CD4-positive, alpha-beta T cell treated with Interleukin-6 at 100 ng/mL for 8 hours (primary cell): Measurements from ENCODE around the gene NR4A3.
"Not testable (repeated sequence)": the region's sequence is repeated elsewhere in the genome, so short reads cannot be mapped to it uniquely, and the experiment has no call there.

Experiments
- DNase-seq: peaks from one replicate; pipeline ENCODE4 v3.0.0-alpha.2; 2020; ENCODE audit warnings: mixed read lengths, low spot score

NR4A3 gene

DNA sequence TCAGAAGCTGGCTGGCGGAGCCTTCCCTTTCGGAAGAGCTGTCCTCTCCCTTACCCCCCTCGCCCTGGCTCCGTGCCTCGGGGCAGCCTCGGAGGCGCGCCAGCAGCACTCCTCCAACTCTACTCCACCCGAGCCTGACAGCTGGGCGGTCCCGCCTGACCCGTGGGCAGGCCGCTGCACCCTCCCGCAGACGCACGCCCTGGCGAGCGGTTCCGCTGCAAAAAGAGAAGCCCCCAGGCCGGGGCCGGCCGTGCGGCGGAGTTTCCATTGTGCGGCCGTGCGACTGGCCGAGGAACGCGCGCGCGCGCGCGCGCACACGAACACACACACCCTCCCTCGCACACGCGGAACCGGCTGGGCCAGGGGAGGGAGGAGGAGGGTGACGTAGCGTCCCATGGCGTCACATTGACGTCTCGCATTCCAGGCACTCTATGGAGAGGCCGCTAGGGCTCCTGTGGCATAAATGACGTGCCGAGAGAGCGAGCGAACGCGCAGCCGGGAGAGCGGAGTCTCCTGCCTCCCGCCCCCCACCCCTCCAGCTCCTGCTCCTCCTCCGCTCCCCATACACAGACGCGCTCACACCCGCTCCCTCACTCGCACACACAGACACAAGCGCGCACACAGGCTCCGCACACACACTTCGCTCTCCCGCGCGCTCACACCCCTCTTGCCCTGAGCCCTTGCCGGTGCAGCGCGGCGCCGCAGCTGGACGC lies at the start of gene NR4A3:
TSS of gene NR4A3 (plus strand) at position 490 of the 713 bp plus-strand sequence. CDS start 6,158 bp downstream, outside the sequence.
- peak; percentile 79 for DNase-seq

DNA sequence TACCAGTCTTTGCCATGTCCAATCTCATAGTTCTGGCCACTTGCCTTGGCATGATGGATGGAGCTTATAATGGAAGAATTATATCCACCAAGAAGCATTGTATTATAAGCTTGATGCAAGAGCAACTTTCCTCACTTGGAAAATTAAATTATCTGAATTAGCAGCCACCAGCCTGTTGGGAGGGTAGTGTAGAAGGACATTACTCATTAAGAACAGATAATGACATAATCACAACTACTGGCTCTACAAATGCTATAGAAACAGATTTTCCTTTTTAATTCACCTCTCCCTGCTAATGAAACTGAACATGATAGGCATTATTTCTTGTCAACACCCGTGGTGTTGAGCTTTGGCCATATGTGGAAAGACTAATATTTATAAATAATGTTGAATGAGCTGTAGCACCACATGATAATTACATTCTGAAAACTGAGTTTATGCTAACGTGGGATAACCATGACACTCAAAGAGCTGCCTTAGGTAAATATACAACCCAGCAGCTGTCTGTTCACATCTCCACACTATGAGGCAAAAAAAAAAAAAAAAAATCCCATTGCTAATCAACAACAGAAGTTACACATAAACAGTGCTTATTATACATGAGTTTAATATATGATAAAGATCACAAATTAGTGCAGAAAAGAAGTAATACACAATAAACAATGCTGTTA lies 48.1 kb upstream of the NR4A3 start:
- DNase-seq = no peak

DNA sequence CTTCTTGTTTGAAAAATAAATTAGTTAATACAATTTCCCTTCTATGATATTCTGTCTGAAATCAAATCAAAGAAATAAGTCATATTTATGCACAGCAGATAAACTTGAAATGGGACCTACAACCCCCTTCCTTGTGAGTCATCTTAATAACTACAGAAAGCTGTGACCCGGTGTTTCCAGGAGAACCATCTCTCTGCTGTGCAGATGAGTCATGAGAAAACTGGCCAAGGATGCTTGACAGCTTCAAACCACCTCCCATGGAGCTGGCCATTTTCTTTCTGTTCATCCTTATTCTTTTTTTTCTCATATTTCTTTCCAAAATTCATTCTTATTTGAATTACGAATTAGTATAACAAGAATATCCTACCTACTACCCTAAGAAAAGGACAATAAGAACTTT lies 43.4 kb upstream of the NR4A3 start:
- no peak for DNase-seq

DNA sequence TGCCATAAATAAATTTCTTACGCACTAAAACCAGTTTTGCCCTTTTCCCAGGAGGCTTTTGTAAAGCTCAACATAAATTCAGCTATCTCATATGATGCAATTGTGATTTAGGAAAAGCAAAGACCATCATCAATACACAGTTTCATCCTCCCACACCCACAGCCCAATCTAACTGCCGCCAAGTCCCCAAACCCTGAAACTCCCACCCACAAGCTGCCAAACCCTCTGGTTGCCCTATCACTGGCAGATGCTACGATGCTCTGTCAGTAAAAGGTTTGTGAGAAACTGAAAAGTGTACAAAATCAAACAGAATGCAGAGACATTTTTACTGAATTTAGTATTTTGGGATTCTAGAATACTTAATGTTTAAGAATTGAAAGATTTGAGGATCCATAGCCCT lies 42.8 kb upstream of the NR4A3 start:
- no peak for DNase-seq

DNA sequence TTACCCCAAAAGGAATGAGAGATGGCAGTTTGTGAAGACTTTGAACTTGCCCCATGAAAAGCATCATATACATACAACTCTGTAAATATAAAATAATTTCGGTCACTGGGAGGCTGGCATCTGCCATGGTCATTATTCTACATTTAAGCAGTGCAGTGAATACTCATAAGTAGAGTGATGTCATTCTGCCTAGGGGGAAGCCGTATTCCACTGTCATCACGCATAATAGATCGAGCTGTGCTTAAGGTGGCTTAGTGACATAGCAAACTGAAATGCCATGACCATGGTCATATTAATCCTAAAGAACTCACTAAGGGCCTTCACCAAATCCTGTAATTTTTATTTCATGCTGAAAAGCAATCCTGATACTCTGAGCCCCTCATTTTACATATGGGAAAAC lies 42.4 kb upstream of the NR4A3 start:
- no peak for DNase-seq

DNA sequence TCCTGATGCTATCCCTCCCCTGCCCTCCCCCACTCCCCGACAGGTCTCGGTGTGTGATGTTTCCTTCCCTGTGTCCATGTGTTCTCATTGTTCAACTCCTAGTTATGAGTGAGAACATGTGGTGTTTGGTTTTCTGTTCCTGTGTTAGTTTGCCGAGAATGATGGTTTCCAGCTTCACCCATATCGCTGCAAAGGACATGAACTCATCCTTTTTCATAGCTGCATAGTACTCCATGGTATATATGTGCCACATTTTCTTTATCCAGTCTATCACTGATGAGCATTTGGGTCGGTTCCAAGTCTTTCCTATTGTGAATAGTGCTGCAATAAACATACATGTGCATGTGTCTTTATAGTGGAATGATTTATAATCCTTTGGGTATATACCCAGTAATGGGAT lies 39.3 kb upstream of the NR4A3 start:
- not testable (repeated sequence) for DNase-seq

DNA sequence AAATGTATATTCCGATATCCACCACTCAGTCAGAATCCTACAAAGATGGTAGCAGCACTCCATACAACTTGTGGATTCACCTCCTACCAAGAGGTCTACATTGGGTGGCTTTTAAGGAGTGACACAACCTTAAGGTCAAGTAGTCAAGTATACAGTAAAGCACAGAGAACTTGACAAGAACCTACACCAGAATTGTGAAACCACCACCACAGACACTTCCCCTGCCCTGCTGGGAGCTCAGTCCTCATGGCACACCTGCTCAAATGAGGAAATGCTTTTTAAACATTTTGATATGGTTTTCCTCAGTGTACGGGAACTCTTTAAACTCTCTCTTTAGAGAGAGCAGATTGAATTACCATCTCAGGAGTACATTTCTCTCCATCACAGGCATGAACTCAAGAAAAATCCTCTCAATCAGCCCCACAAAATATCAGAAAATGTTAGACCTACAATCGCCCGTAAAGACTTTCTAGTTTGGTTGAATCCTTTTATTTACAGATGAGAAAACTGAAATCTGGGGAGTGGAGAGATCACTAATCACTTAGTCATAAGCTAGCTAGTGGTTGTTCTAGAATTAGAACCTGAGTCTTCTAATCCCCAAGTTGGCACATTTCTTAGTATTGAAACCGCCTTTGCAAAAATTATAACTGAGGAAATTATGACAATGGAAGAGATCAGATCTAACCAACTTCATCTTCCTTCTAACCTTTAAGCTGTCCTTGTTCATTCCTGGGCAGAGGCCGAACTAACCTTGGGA lies 38.5 kb upstream of the NR4A3 start:
- DNase-seq = no peak

DNA sequence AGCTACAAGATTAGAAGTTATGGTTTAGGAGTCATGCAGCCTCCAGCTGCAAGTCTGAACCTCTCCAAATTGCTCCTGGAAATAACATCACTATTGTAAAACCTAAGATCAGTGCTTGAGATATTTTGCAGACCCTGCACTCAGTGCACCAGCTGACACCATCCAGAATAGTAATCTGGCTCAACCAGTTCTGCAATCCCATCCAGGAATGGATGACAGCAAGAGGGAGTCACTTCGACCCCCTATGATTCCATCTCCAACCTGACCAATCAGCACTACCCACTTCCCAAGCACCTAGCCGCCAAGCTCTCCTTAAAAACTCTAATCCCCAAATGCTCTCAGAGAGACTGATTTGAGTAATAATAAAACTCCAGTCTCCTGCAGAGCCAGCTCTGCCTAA lies 37.9 kb upstream of the NR4A3 start:
- no peak for DNase-seq

DNA sequence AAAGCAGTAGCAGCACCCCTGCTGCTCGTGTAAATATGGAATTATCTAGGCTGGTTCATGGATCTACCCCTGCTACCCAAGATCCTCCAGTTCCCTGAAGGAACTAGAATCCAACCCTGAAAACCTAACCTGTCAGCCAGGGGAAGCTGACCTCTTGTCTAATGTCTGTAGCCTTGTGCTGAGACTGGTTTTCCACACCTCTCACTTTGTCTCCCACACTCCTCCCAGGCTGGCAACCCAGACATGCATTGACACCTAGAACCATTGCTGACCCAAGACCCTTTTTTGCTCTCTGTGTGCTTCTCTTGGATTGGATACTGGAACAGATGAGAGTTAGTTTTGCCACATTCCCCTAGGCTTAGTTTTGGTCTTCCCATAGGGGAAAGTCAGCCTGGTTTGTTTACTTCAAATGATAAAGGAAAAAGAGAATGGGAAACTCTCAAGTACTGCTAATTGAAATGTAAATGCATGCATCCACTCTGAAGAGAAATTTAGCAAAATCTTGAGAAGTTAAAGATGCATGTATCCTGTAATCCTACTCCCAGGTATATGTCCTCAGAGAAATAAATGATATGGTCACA lies 36.6 kb upstream of the NR4A3 start:
- no peak for DNase-seq

DNA sequence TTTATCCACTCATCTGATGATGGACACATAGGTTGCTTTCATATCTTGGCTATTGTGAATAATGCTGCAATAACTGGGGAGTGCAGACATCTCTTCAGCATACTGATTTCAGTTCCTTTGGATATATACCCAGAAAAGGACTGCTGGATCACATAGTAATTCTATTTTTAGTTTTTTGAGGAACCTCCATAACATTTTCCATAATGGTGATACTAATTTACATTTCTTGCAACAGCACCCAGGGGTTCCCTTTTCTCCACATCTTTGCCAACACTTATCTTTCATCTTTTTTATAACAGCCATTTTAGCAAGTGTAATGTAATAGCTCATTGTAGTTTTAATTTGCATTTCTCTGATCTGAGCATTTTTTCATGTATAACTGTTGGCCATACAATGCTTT lies 34.1 kb upstream of the NR4A3 start:
- DNase-seq = no peak

DNA sequence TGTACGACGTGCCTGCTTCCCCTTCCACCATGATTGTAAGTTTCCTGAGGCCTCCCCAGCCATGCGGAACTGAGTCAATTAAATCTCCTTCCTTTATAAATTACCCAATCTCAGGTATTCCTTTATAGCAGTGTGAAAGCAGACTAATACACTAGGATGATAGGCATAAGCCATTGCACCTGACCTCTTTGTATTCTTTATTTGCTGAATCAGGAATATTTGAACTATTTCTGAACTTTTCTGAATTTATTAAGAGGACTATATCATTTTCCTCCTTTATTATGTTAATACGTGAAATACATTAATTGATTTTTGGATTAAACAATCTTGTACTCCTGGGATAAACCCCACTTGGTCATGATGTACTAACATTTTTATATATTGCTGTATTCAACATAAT lies 28.2 kb upstream of the NR4A3 start:
- no peak for DNase-seq

DNA sequence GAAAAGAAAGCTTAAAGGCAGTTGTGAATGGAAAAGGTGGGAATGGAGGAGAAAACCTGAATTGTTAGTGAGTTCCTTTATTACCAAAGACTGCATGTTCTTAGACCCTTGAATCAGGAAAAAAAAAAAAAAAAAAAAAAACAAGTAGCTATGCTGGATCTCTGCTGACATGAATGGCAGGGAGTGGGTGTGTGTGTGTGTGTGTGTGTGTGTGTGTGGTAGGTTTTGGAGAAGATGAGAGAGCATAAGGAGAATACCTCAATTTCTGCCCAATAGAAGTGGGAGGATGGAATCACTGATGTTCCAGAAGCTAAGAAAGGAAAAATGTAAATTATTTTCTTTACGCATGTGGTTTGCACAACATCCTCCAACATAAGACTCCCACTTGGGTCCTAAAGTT lies 25.5 kb upstream of the NR4A3 start:
- no peak for DNase-seq

DNA sequence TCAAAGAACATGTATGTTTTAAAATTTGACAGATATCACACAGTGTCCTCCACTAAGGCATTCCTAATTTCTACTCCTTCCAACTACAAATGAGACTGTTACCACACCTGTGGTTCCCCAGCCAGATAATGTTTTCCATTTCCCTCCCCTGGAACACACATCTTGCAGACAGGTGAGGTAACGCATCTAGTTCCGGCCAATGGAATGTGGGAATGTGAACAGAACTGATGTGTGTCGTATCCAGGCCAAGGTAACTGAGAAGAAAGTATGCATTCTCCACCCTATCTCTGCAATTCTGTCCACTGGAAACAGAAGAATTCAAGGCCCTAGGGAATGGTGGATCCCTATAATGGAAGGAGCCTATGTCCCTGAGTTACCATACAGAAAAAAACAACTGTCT lies 19.9 kb upstream of the NR4A3 start:
- DNase-seq = no peak

DNA sequence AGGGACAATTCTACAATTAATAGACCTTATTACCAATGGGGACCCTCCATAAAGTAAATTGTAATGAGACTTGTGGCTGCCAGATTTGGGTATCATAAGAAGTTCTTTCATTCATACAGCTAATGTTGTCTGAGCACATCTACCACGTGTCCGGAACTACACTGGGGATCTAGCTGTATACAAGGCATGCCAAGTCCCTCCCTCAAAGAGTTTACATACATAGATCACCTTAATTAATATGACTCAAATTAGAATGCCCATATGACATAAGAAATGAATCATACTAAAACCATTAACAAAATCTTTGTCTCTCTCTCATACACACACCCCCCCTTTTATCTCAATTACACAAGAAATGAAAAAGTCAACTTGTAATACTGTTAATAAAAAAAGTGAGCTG lies 18.0 kb upstream of the NR4A3 start:
- DNase-seq = no peak

DNA sequence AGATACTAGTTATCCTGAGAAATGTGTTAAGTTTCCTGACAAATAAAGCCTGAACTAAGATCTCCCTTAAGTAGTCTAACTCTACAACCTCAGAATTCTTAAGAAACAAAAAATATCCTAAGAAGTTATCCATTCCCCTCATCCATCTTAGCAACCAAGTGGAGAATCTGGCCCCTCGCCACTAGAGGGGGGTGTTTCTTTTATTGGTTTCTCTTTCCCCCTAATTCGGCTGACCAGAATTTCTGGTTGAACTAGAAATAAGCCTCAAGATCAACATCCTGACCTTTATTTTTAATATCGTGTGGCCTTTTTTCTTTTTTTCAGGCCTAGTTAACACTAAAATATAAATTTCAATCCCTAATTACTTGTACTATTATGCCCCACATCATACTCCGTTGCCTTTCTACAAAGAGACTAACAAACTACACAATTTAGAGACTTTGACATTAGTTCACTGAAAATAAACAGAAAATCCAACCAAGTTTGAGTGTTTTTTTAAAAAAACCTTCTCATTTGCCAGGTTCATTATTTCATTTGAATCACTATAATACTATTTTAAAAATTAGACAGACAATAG lies 14.3 kb upstream of the NR4A3 start:
- peak; percentile 68 for DNase-seq

DNA sequence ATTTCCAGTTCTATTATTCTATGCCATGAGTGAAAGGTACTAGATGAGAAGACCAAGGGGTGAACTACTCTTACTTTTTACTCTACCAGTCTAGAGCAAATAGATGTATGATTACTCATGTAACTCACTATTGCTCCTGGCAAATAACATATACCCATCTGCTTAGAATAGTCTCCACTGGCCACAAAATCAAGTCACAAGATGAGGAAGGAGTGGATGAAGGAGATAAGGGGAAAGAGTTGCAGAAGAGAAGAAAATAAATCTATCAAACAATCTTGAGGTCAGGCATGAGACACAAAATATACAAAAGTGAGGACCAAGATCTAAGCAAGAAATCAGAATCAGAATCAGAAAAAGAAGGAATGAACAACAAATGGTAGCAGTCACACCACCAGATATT lies 13.7 kb upstream of the NR4A3 start:
- no peak for DNase-seq

DNA sequence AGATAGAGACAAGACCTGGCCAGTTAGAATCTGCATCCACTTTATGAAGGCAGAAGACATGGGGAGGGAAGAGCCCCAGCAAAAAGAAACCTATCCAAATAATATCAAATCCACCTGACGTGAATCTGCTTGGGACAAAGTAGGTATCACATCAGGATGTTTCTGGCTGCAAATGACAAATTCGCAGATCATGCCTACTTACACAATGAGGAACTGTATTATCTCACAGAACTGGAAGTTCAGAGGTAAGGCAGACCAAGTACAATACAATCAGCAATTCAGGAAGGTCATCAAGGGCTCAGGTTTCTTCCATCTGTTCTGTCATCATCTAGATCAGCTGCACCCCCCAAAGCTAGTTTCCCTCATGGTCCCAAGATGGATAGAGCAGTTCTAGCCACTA lies 13.2 kb upstream of the NR4A3 start:
- DNase-seq = no peak

DNA sequence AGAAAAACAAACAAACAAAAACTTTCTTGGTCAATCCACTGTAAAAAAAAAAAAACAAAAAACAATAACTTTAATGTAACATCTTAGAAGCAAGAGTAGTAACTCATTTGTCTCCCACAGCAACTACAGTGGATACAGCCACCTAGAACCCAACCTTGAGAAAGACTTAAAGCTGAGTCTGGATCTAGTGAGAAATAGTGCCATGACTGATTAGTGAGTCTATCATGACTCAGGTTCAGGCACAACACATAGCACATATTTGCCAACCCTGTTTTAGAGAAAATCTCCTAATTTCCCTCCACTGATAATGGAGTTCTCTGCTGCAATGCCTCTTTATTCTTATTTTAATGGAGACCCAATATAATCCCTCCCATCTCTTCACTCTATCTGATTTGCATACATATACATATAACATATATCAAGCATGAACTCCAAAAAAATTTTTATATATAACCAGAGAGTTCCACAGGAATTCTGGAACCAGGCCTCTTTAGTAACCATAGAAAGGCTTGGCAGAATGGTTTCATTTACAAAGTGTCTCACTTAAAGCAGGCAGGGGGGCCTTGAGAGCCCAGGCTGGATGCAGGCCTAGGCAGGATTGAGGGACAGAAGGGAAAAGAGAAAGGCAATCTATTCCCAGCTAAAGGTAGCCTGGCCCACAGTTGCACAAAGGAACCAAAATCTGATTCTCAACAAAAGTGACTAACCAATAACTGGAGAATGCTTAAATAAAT lies 11.9 kb upstream of the NR4A3 start:
- no peak for DNase-seq

DNA sequence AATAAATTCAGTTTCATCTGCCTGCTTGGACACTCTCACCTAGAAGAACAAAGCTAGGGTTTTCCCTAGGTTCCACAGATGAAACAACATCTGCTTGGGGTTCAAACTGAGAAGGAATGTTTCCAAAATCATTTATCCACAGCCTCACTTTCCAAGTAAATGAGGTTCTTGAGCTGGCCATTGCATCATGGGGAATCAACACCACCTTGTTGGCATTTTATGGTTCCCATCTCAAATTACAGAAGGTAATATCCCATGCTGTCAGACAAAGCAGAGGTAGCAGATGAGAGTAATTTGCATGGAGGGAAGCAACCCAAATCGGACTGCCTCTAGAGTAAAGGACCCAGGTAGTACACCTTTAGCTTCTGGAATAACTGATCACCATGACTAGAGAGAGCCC lies 10.5 kb upstream of the NR4A3 start:
- DNase-seq = no peak

DNA sequence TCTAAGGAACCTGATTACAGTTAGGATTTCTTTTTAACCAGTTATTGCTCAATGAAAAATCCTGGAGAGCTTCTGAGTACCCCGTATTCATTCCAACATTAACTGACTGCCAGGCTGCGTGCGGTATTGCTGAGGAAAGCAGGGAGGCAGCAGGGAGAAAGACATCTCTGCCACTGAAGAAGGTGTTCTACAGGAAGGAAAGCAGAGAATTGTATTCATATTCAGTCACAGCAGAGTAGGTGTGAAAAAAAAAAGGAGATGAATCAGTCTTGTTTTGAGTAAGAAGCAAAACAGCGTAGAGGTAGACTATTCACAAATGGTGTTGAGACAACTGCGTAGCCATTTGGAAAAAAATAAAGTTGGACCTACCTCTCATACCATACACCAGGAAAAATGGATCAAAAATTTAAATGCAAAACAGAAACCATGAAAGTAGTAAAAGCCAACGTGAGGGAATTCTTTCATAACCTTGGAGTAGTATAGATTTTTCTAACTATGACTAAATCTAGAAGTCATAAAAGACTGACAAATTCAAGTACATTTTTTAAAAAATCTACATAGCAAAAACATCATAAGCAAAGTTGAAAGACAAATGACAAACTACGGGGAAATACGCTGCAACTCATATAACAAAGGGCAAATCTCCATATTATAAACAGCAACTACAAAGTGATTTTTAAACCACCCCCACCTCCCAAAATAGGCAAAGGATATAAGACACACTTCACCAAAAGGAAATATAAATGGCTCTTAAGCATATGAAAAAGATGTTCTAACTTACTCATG lies 9.9 kb upstream of the NR4A3 start:
- no peak for DNase-seq

DNA sequence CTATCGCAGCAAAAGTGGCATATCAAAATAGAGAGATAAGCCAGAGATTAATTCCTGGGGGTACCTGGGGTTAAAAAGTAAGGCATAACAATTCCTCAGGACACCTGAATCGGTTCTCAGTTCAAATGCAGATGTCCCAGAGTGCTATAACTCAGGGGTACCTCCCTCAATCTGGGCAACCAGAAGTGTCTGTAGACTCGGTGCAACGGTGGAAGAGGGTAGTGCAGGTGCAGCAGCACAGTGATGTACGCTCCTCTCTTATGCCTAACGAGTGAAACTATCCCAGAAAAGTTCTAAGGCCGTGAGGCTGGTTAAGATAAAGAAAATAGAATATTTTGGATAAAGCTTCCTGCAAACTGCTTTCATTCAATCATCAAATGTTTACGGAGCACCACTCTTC lies 7.9 kb upstream of the NR4A3 start:
- no peak for DNase-seq
